DMS153 treated with DMSO at 0.1 percent for 48 hours (cell line): Measurements from ENCODE around the gene COL4A2.

Experiments
- DNase-seq: peaks from one replicate; lab custom pipeline; 2025; ENCODE audit not compliant: unreplicated experiment; lab: John Stamatoyannopoulos, UW

COL4A2 gene

GRCh38 chr13:110396913-110397381 is 89.9 kb downstream of the COL4A2 start:
- no peak for DNase-seq

- no peak for DNase-seq
These were observed 90.5 kb downstream of the COL4A2 start for GRCh38 chr13:110397436-110398115.

- no peak for DNase-seq
These were observed 91.8 kb downstream of the COL4A2 start for GRCh38 chr13:110398564-110399507.

GRCh38 chr13:110399801-110400200 is 92.7 kb downstream of the COL4A2 start:
- no peak for DNase-seq

GRCh38 chr13:110400786-110401533 is 93.9 kb downstream of the COL4A2 start:
- DNase-seq = no peak

GRCh38 chr13:110402299-110403069 is 95.4 kb downstream of the COL4A2 start:
- no peak for DNase-seq

GRCh38 chr13:110403315-110403714 is 96.2 kb downstream of the COL4A2 start:
- no peak for DNase-seq

GRCh38 chr13:110403721-110404120 is 96.6 kb downstream of the COL4A2 start:
- no peak for DNase-seq

GRCh38 chr13:110404321-110404720 is 97.2 kb downstream of the COL4A2 start:
- no peak for DNase-seq

GRCh38 chr13:110405597-110406450 is 98.7 kb downstream of the COL4A2 start:
- no peak for DNase-seq

GRCh38 chr13:110407021-110407420 is 99.9 kb downstream of the COL4A2 start:
- no peak for DNase-seq

GRCh38 chr13:110407531-110407930 is 100.4 kb downstream of the COL4A2 start:
- no peak for DNase-seq

GRCh38 chr13:110408286-110408685 is 101.2 kb downstream of the COL4A2 start:
- no peak for DNase-seq

GRCh38 chr13:110409581-110409992 is 102.5 kb downstream of the COL4A2 start:
- DNase-seq = no peak

GRCh38 chr13:110410000-110410399 is 102.9 kb downstream of the COL4A2 start:
- no peak for DNase-seq

- no peak for DNase-seq
These were observed 104.0 kb downstream of the COL4A2 start for GRCh38 chr13:110410936-110411687.

- no peak for DNase-seq
These were observed 104.6 kb downstream of the COL4A2 start for GRCh38 chr13:110411688-110412059.

- peak; percentile 48 for DNase-seq
These were observed 105.2 kb downstream of the COL4A2 start for GRCh38 chr13:110412132-110412914.
